GM18873 (cell line): Measurements from ENCODE around the gene CLDN34.
A peak's percentile ranks its signal among the peaks of the same experiment; 100 is the strongest.

Source experiments
- ATAC-seq: cut with Tn5 transposase; IDR thresholded peaks from one replicate; pipeline ENCODE4 v1.9.1; 2021; ENCODE audit warnings: mild to moderate bottlenecking, moderate library complexity, moderate number of reproducible peaks; ENCODE audit not compliant: unreplicated experiment, low FRiP score

Gene CLDN34

GRCh38 chrX:9966775-9967408 is at the start of gene CLDN34:
TSS of gene CLDN34 (plus strand) at chrX:9967358. CDS start at chrX:9967358, 0 bp downstream.
- ATAC-seq, result no peak

- ATAC-seq, result no peak
These were observed 49.3 kb upstream of the CLDN34 start for GRCh38 chrX:9917861-9918260.

GRCh38 chrX:9919632-9920172 is 47.5 kb upstream of the CLDN34 start:
- ATAC-seq, result no peak

- no peak for ATAC-seq
These were observed 45.8 kb upstream of the CLDN34 start for GRCh38 chrX:9921407-9921806.

GRCh38 chrX:9923357-9923756 is 43.8 kb upstream of the CLDN34 start:
- no peak for ATAC-seq

GRCh38 chrX:9926002-9926401 is 41.2 kb upstream of the CLDN34 start:
- ATAC-seq, result no peak

GRCh38 chrX:9927698-9928482 is 39.3 kb upstream of the CLDN34 start:
- ATAC-seq, result no peak

GRCh38 chrX:9935436-9935835 is 31.7 kb upstream of the CLDN34 start:
- no peak for ATAC-seq

GRCh38 chrX:9937761-9938160 is 29.4 kb upstream of the CLDN34 start:
- ATAC-seq, result no peak

GRCh38 chrX:9938516-9938915 is 28.6 kb upstream of the CLDN34 start:
- no peak for ATAC-seq

GRCh38 chrX:9940421-9940820 is 26.7 kb upstream of the CLDN34 start:
- no peak for ATAC-seq

GRCh38 chrX:9942086-9942485 is 25.1 kb upstream of the CLDN34 start:
- ATAC-seq, result peak; percentile 94

- ATAC-seq, result no peak
These were observed 23.7 kb upstream of the CLDN34 start for GRCh38 chrX:9943420-9943819.

GRCh38 chrX:9947131-9947794 is 19.9 kb upstream of the CLDN34 start:
- no peak for ATAC-seq

- no peak for ATAC-seq
These were observed 18.8 kb upstream of the CLDN34 start for GRCh38 chrX:9948406-9948805.

- ATAC-seq, result no peak
These were observed 14.9 kb upstream of the CLDN34 start for GRCh38 chrX:9952300-9952699.

- no peak for ATAC-seq
These were observed 13.8 kb upstream of the CLDN34 start for GRCh38 chrX:9953396-9953795.

GRCh38 chrX:9955506-9955905 is 11.7 kb upstream of the CLDN34 start:
- no peak for ATAC-seq

- ATAC-seq, result no peak
These were observed 9.4 kb upstream of the CLDN34 start for GRCh38 chrX:9957743-9958142.

- ATAC-seq, result no peak
These were observed 9.0 kb upstream of the CLDN34 start for GRCh38 chrX:9958183-9958582.

- ATAC-seq, result no peak
These were observed 5.4 kb upstream of the CLDN34 start for GRCh38 chrX:9961750-9962149.
